Astrocyte (in vitro differentiated cells and primary cell): ENCODE data around the gene WDR13.

Experiments used
- EZH2 ChIP-seq: IDR thresholded peaks from 2 replicates; pipeline ENCODE4 v1.6.1; 2012; ENCODE audit warnings: mild to moderate bottlenecking, low read length, inconsistent platforms; ENCODE audit not compliant: insufficient read depth
- TF ChIP-seq, protein P1 (sequence below): IDR thresholded peaks from 2 replicates; pipeline ENCODE4 v1.5.1; 2011; ENCODE audit warnings: low read depth, mild to moderate bottlenecking, inconsistent platforms, low read length, moderate library complexity; ENCODE audit not compliant: insufficient read depth

DNA sequence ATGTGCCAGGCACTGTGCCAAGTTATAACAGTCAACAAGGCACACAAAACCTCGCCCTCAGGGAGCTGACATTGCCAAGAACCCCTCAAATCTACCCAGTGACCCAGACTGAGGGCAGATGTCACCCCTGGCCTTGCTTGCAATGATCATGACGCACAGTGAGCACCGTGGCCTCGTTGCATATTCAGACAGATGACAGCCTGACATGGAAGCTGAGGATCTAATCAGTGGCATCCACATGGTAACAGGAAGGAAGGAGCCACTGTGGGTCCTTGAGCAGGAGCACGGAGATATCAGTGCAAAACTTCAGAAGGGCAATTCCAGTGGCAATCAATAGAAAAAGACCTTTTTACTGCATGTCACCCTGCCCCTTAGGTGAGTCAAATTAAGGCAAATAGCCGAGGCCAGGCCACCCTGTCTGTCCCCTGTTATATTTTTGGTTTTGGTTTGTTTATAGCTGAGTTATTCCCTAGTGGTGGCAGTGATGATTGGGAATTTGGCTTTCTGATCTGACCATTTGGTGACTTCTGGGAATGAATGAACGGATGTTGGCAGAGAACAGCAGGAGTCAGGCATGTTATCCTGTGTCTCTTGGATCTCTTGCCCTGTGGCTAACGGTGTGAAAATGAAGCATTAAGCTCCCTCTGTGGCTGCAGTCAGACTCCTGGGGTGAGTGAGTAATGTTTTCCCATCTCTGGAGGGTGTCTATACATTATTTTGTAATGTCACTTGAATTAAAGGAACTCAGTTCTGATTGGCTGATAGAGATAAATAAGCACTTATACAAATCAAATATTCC is 20.4 kb downstream of the WDR13 start:
- TF ChIP-seq, protein P1, sequence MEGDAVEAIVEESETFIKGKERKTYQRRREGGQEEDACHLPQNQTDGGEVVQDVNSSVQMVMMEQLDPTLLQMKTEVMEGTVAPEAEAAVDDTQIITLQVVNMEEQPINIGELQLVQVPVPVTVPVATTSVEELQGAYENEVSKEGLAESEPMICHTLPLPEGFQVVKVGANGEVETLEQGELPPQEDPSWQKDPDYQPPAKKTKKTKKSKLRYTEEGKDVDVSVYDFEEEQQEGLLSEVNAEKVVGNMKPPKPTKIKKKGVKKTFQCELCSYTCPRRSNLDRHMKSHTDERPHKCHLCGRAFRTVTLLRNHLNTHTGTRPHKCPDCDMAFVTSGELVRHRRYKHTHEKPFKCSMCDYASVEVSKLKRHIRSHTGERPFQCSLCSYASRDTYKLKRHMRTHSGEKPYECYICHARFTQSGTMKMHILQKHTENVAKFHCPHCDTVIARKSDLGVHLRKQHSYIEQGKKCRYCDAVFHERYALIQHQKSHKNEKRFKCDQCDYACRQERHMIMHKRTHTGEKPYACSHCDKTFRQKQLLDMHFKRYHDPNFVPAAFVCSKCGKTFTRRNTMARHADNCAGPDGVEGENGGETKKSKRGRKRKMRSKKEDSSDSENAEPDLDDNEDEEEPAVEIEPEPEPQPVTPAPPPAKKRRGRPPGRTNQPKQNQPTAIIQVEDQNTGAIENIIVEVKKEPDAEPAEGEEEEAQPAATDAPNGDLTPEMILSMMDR = no peak
- no peak for TF ChIP-seq EZH2
